HL-60 (cell line): ENCODE measurements around the gene SRRD.

ENCODE experiments used
- DNase-seq, 2 experiments: peaks; one replicate each; pipeline ENCODE4 v3.0.0-alpha.2; 2010 to 2020; ENCODE audit warnings: low read depth in 1 of 2, low spot score in 1 of 2
- H3K27ac ChIP-seq: fragments of 250-450 bp; sonication (Bioruptor Pico); replicated peaks from 2 replicates; pipeline ENCODE4 v1.5.1; 2020; ENCODE audit warnings: mild to moderate bottlenecking, moderate library complexity
- H3K27me3 ChIP-seq: fragments of 250-450 bp; sonication (Bioruptor Pico); 2 replicates; pipeline ENCODE4 v1.5.1; 2021; ENCODE audit warnings: mild to moderate bottlenecking, moderate library complexity; ENCODE audit not compliant: insufficient read depth, poor library complexity, severe bottlenecking
- H3K4me3 ChIP-seq: replicated peaks from 2 replicates; pipeline ENCODE4 v1.5.1; 2011; ENCODE audit warnings: mild to moderate bottlenecking, control low read depth, low read length; ENCODE audit not compliant: insufficient read depth
- CTCF ChIP-seq: IDR thresholded peaks from one replicate; pipeline ENCODE4 v1.5.1; 2011; ENCODE audit warnings: low read length, control low read depth, inconsistent platforms; ENCODE audit not compliant: insufficient read depth
- GABPA ChIP-seq: IDR thresholded peaks from 2 replicates; pipeline ENCODE4 v1.6.1; 2012; ENCODE audit warnings: low read depth
- POLR2AphosphoS5 ChIP-seq: IDR thresholded peaks from 2 replicates; pipeline ENCODE4 v1.6.1; 2012; ENCODE audit warnings: low read depth
- REST ChIP-seq: IDR thresholded peaks from 2 replicates; pipeline ENCODE4 v1.6.1; 2012; ENCODE audit warnings: low read depth; ENCODE audit not compliant: insufficient replicate concordance
- SPI1 ChIP-seq: IDR thresholded peaks from 2 replicates; pipeline ENCODE4 v1.6.1; 2012; ENCODE audit warnings: low read depth, mild to moderate bottlenecking, borderline replicate concordance

The SRRD gene

GRCh38 chr22:26514419-26515161, 30.9 kb downstream of the SRRD start:
- no peak overlapping the region for H3K27ac ChIP-seq
- H3K27me3 ChIP-seq, result no peaks in the 10 kb centered on the region
- no peak for TF ChIP-seq POLR2AphosphoS5
- TF ChIP-seq CTCF, result no peak
- no peak for TF ChIP-seq REST
- TF ChIP-seq GABPA, result no peak
- no peak for TF ChIP-seq SPI1
- no peak for DNase-seq
- no peak overlapping the region for H3K4me3 ChIP-seq

GRCh38 chr22:26515931-26516330, 32.3 kb downstream of the SRRD start:
- no peaks in the 10 kb centered on the region for H3K27me3 ChIP-seq
- no peak for TF ChIP-seq REST
- TF ChIP-seq CTCF, result no peak
- TF ChIP-seq GABPA, result no peak
- peak overlapping the region; percentile 60 for H3K27ac ChIP-seq
- DNase-seq, result no peak
- no peak overlapping the region for H3K4me3 ChIP-seq

GRCh38 chr22:26516503-26516902, 32.8 kb downstream of the SRRD start:
- TF ChIP-seq POLR2AphosphoS5 (no peak), SPI1 (no peak), CTCF (no peak), REST (no peak)
- Histone ChIP-seq H3K27ac (peak overlapping the region; percentile 60), H3K27me3 (no peaks in the 10 kb centered on the region), H3K4me3 (no peak overlapping the region)
- peak in 1 of 2 experiments; percentile 71 for DNase-seq
